Smooth muscle cell of the brain vasculature (primary cell): ENCODE measurements around the gene PDE4B.

Source experiments
- DNase-seq: peaks from one replicate; pipeline ENCODE4 v3.0.0-alpha.2; 2012; ENCODE audit warnings: low read depth, low spot score

The PDE4B gene

DNA sequence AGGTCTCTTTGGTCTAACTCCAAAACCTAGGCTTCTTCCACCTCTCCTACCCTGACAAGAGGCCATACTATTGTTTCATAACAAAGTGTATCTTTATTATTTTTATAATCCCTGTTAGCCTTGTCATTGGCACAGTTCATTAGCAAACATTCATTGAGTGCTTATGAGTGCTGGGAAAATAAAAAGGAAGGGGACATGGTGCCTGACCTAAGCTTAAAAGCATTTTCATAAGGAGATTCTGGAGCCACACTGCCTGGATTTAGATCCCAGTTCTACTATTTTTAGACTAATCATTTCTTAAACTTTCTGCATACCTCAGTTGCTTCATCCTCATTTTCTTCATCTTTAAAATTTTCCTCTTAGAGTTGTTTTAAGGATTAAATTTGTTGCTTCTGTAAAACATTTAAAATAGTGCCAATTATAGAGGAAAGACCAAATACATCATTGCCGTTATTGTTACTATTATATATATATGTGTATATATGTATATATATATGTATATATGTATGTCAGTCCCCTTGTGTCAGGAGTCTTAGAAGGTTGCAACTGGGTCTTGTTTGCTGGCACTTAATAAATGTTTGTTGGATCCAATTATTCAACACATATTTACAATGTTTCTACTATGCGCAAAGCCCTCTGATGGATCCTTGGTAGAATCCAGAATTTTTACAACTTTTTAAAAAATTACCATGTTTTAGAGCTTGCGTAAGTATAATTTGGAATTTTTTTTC, 490.4 kb downstream of the PDE4B start:
- DNase-seq, result no peak

DNA sequence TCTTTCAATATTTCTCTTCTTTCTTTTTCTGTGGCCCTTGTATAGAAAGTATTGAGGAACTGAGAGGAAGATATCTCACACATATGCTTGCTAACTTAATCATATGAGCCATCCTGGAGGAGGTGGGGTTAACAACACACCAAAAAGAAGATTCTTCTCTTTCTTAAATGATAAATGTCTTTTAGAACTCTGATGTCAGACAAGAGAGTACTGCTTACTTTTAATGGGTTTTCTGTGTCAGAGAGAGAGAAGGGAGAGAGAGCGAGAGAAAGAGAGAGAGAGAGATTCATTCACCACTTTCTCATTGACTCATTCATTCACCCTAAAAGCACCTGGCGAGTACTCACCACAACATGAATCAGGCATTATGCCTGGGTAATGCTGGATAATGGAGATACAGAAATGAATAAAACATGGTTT, 490.9 kb downstream of the PDE4B start:
- no peak for DNase-seq

DNA sequence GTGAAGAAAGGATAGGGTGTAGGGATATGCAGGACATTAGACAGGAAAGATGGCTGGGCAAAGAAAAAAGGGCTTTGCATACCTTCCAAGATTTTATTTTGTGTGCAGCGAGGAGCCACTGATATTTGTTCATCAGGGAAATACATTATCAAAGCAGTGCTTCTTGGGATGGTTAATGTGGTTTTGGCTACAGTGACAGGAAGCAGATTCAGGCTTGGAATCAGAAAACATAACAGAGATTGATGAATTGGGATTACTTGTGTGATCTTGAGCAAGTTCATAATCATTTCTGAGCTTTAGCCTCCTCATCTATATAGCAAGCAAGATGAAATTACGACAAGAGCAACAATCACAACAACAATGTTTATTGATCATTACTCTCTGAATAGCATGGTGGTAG, 492.1 kb downstream of the PDE4B start:
- DNase-seq, result no peak

DNA sequence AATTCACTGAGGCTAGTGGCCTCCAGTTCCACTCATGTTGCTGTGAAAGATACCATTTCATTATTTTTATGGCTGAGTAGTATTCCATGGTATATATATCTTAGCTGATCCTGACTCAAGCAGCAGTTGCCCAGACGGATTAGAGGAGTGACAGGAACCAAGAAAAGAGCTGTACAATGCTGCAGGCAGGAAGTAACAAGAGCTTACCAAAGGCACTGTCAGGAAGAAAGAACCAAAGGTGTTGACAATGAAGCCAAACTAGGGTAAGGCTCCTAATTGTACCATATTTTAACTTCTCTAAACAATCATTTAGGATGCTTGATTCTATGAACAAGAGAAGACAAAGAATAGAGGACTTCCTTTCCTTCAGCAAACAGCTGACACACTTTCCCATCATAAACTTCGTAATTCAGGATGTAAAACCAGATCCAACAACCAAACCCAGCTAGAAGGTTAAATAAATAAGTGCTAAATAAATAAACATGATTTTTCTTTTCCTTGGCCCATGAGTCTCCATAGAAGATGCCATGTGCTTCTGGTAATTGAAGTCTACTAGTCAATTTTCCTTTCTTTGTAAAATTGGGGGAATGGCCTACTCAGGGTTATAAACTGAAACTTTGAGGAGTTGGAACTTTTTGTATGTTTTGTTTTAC, 493.0 kb downstream of the PDE4B start:
- no peak for DNase-seq

DNA sequence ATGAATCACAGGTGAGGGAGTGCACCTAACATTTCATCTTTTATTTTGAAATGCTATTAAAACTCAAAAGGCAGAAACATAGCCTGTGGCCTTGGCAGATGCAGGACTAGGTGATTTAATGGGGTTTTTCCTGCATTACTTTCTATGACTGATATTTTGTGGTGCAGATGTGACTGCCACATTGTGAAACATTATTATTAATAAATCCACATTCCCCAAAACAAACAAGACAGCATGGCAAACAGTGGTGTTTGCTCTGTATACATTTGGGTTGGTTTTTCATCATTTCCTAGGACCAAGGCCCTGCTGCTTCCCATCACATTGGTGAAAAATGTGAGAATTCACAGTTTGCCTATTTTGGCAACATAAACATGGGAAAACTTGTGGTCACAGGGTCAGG, 493.6 kb downstream of the PDE4B start:
- DNase-seq, result no peak

DNA sequence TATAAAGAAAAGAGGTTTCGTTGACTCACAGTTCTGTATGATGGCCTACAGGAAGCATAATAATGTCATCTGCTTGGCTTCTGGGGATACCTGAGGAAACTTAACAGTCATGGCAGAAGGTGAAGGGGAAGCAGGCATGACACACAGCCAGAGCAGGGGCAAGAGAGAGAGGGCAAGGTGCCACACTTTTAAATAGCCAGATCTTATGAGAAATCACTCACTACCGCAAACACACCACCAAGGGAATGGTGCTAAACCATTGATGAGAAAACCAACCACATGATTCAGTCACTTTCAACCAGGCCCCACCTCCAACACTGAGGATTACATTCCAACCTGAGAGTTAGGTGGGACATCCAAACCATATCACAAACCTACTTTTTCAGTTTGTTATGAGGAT, 495.4 kb downstream of the PDE4B start:
- no peak for DNase-seq

DNA sequence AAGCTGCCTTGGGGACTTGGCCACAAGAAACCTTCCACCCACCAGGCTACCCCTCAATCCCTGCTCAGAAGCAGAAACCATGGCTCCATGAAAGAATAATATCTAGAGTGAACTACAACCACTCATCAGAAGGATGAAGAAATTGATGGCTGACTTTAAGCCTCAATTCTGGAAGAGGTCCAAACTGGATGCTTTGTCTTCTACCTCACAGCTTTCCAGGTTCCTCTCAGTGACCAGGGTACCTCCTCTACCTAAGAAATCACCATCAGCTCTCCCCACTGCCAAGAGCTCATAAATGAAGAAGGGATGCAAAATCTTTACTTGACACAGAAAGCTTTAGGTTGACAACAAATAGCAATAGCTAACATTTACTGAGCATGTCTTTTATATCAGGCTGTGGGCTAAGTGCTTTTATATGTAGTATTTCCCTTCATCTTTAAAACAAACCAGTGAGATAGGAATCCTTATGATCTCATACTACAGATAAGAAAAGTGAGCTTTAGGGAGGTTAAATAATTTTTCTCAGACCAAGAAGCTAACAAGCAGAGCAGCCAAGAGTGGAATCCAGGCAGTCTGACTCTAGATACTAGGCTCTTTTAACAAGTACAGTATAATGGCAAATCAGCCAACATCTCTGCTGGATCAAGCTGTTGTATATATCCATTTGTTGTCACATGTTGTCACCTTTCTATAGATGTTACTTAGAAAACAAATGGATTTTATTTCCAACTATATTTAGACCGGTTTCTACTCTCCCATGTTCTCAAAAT, 498.3 kb downstream of the PDE4B start:
- DNase-seq, result no peak

DNA sequence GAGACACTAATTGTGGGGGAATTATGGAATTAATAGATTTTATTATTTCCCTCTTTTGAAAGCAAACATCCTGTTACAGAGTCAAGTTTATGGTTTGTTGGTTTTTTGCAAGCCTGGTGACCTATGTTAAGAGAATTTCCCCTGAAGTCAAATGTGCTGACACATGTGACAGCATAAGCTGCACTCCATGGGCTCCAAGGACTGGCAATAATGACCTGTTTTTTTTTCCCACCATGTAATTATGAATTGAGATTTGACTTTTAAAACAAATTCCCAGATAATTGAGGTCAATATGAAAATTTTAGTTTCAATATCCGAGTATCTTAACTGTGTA, 498.8 kb downstream of the PDE4B start:
- DNase-seq, result no peak

DNA sequence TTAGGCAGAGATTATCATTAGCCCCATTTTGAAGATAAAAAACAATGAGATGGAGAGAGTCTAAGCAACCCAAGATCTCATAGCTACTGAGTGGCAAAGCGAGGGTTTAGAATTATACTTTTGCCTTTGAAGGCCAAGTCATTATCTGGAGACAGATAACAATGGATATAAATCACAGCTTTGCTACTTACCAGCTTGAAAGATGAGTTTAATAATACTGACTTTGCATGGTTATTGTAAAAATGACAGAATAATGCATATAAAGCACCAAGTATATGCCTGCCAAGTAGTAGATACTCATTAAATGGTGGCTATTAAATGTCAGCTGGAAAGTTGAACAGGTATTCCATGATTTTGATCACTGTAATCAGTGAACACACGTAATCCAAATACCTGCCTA, 499.6 kb downstream of the PDE4B start:
- DNase-seq, result no peak

DNA sequence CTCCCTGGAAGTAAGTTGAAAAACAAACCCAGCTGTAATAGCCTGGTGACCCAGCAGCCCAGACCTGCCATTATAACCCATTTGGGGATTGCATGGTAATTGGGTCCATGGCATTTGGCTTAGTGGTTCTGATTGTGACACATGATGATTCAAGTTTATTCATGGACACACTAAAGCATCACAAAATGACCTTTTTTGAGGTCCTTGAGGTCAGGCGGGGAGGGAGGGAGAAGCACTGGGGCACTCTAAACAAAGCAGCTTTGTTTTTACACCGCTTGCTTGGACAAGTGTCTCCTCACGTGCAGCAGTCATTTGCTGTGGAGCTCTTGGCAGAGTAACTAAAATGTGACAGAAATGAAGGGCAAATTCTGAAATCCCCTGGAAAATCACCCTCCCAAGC, 500.2 kb downstream of the PDE4B start:
- no peak for DNase-seq

DNA sequence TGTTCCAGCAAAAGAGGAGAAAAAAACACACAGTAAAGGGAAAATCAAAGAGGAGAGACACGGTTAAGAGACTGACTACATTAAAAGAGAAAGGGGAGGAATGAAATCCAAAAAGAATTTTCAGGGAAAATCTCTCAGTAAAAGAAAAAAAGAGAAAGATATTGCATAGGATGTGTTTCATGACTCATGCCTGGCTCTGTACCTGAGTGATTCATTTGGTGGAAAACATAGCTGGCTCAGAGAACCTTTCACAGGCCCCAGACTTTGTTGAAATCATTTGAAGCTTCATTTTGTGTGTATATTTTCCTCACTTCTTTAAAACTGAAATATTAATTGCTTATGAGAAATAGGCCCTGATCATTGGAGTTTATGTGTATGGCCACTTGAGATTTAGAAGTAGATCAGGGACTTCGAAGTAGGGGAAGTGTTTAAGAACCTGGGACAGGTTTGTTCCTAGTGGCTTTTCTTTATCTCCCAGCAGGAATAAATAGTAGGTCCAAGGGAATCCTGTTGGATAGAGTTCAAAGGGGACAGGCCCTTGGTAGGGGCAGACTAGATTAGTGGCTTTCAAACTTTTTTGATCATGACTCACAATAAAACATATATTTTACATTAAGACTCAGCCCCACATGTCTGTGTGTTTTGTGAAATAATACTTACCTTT, 502.1 kb downstream of the PDE4B start:
- no peak for DNase-seq

DNA sequence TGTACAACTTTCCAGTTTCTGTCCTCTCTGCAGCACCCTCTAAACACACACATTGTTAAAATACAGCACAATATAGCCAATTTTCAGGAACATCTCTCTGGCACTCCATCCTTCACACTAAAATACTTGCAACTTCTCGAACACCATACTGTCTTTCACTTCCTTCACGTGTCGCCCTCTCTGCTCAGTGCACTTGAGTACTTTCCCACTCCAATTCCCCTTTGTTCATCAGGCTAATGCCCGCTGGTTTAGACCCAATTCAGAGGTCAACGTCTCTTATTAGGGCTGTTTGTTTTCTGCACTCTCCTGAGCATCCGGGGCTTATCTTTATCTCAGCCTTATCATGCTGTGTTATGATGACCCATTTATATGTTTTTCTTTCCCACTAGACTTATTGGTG, 503.1 kb downstream of the PDE4B start:
- no peak for DNase-seq

DNA sequence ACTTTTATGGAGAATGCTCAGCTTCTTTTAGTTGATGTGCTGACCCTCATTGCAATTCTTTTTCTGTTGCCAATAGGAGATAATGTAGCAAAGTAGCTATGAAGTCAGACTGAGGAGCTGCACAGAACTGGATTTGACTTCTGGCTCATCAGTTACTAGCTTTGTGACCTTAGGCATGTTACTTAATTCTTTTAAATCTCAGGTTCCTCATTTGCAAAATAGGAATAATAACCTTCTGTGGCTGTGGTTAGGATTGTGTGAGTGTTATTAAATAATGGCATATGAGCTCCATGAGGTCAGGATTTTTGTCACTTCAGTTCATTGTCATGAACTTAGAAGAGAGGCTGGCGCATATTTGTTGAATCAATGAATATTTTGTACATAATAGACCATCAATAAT, 503.7 kb downstream of the PDE4B start:
- no peak for DNase-seq

DNA sequence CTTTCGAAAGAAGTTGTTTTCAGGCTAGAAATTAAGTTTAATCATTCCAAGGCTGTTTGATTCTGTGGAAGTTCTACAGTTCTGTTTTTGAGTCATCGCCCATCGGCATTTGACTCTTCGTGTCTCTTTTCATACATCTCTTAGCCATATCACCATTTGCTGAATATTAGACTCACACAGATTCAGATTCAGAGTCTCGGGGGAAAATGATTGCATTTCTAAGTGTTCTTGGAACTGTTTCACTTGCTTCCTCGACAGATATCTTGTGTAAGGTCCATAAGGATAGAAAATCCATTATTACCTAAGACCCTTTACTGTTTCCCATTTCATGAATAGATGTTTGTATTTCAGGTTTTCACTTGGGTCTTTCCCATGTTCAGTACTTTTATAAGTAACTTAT, 504.3 kb downstream of the PDE4B start:
- no peak for DNase-seq

DNA sequence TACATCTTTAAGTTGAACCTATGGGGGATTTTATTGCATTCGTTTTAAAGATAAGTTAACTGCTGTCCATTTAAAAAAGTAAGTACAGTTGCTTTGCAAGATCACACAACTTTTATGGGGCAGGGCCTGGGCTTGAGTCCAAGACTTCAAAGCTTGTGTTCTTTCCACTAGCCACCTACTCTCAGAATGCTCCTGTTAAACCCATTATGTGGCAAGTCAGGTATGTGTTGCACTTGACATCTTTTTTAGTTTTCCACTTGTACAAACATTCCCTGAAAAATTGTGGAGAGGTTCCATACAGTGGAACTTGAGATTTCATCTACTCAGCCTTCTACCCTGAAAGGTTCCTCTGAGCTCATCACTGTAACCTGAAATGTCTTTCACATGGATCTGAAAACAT, 505.8 kb downstream of the PDE4B start:
- DNase-seq, result no peak

DNA sequence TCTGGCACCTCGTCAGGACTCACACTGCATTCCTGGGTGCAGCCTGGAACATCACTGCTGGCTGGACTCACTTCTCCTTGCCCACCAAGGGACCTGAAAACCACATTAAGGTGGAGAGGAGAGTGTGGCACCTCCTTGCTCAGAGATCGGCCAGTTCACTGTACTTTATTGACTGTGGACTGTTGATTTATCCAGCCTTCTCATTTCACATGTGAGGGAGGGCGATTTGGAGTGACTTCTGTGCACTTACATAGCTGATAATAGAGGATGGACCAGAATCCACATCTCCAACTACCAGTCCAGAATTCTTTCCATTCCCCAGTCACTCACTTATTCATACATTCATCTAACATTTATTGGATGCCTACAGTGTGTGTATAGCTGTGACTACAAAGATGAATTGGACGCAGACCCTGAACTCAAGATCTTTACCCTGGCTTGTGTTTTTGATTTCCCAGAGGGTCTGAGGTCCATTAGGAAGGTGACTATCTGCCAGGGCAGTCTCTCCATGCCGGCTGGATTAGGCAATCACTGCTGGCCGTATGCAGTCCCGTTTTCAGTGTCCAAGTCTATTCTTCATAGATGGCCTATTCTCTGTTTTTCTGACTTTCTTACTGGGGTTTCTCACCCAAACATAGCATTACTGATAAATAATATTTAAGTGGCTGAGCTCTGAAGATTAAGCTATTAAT, 507.7 kb downstream of the PDE4B start:
- no peak for DNase-seq

DNA sequence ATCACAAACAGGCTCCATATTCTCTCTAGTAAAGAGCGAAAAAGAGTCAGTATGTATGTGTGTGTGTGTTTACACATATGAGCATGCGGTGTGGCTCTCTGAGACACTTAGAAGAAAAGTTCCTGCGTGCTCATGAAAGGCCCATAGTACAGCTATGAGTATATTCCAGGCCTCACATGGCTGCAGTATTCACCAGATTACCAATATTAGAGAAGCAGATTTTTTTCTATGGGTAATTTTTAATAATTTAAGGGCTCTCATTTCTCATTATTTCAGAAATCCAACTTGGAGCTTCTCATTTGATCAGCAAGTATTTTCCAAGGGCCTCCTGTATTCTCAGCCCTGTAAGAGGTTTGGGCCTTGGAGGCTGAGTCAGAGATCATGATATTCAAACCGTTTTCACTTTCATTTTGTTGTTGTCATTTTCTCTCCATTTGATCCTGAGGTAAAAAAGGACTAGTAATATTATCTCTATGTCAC, 508.3 kb downstream of the PDE4B start:
- DNase-seq, result peak; percentile 29

DNA sequence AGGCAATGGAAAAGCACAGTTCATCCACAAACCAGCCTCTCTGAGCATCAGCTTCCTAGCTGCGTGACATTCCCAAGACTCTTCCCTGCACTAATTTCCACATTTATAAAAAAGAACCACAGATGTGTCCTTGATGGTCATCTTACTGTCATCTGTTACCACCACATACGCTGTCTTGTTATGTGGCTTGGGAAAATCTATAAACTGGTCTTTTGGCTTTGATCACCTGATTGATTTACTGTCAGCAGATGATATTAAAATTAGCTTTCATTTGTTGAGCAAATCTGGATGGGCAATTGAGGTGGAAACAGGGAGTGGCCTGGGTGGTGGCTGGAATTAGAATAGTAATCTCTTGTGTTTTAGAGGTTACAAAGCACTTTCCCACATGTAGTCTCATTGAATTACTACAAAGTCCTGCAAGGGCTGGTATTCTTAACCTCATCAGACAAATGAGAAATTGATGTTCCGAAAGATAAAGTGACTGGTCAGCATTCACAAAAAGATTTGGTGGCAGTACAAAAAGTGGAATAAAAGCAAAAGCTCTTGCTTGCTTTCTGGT, 509.6 kb downstream of the PDE4B start:
- DNase-seq, result no peak

DNA sequence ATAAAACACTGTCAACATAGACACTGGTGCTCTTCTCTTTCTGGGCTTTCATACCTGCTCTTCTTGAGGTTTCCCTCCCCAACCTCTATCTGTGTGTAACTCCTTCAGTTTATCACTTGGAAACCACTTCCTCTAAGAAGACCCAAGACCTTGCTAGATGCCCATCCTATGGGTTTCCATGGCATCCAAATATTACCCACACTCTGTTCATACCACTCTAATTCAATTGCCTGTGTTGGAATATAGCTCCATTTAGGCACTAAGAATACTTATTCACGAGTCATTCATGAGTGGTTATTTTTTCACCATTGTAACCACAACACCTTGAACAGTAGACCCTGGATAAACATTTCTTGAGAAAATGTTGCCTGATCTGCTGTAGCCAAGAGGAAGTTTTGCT, 510.1 kb downstream of the PDE4B start:
- DNase-seq, result no peak

DNA sequence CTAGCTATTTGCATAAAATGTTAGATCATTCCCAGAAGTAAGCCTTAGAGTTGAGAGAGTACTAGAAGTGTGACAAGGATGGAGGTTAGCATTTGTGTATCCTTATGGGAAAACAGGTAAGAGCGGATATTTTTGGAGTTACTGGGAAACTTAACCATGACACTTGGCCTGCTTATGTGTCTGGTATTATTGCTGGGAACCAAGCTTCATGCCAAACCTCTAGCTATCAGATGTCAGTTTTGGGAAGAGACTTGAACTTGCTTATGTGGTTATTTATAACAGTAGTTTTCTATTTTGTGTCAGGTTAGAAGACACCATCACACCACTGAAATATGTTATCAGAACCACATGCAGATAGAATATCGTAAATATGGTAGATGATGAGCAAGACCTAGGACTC, 511.0 kb downstream of the PDE4B start:
- DNase-seq, result no peak

DNA sequence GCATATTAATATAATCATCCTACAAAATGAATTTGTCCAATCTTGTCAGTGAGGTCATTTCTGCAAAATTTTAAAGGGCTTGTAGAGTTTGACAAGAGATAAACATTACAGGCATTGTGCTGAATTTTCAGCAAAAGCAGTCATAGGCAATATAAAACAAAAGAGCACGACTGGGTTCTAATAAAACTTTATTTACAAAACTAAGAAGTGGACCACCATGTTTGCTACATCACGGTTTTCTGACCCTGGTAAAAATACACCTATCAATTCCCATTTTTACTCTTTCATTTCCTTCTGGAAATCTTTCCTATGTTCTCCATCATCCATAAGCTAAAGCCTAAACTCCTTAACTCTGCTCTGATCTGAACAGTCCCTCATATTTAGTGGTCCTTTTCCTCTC, 511.4 kb downstream of the PDE4B start:
- DNase-seq, result no peak
